ENCODE data around the gene SRSF6. TPM values are rescaled to one million over a fixed set of nuclear protein-coding genes. Genes with fewer than 3 reads are reported as not detected.
A peak's percentile ranks its signal among the peaks of the same experiment; 100 is the strongest.

The SRSF6 gene
- total and polyA plus RNA-seq, 2 of the 4 experiments (the other 2 are of a cell fraction) = 72.4 to 134 TPM

GRCh38 chr20:43448748-43449535 is 8.8 kb upstream of the SRSF6 start:
- Histone ChIP-seq H3K36me3 (ENCODE audit: control insufficient read depth, insufficient read depth, low read length) (no peaks in the 10 kb centered on the region), H4K20me1 (ENCODE audit: insufficient read depth, low read length) (no peaks in the 10 kb centered on the region), H3K56ac (ENCODE audit: extremely low read depth, insufficient read depth, low read length) (no peak overlapping the region), H3K23ac (ENCODE audit: low read depth, low read length) (no peak overlapping the region), H3K9me1 (ENCODE audit: insufficient read depth, low read length) (no peaks in the 10 kb centered on the region), H3K9ac (ENCODE audit: low read depth, low read length) (no peak overlapping the region), H2AK5ac (ENCODE audit: low read depth, low read length) (no peak overlapping the region), H3K18ac (ENCODE audit: low read depth, low read length) (no peak overlapping the region), H3K4me2 (ENCODE audit: low read depth, low read length) (no peak overlapping the region), H4K8ac (ENCODE audit: low read depth in 2 of 2, low read length in 2 of 2) (no peak overlapping the region), H2BK5ac (ENCODE audit: low read depth, low read length, poor library complexity, severe bottlenecking) (no peak overlapping the region), H3K27me3 (ENCODE audit: control insufficient read depth, insufficient read depth, low read length) (peaks cover 7% of the 10 kb centered on the region), H2BK120ac (ENCODE audit: low read depth, low read length) (no peak overlapping the region), H2AFZ (replicated peaks; ENCODE audit: low read length, poor library complexity) (no peak overlapping the region), H3K4me3 (ENCODE audit: insufficient read depth, low read depth, low read length) (no peak overlapping the region), H2BK20ac (ENCODE audit: low read depth, low read length) (no peak overlapping the region), H3K14ac (replicated peaks; ENCODE audit: low read depth, low read length) (no peak overlapping the region), H4K5ac (ENCODE audit: low read depth, low read length) (no peak overlapping the region), H2AK9ac (replicated peaks; ENCODE audit: low read depth, low read length, poor library complexity) (no peak overlapping the region), H3K9me3 (ENCODE audit: control insufficient read depth, insufficient read depth, low read length) (no peaks in the 10 kb centered on the region), H3K79me1 (ENCODE audit: low read depth in 1 of 2, low read length in 2 of 2) (no peaks in the 10 kb centered on the region), H4K91ac (ENCODE audit: insufficient read depth, low read depth, low read length) (no peak overlapping the region), H3K4ac (ENCODE audit: low read depth, low read length) (no peak overlapping the region), H2BK15ac (ENCODE audit: low read depth, low read length) (no peak overlapping the region), H3K4me1 (ENCODE audit: control insufficient read depth, insufficient read depth, low read length) (no peaks in the 10 kb centered on the region), H3K27ac (ENCODE audit: insufficient read depth, low read length) (no peak overlapping the region)
- no TSS peak for BruUV-seq (replicated peaks)
- ATAC-seq (ENCODE audit: low read depth) (peak; percentile 87), DNase-seq (peak; percentile 33)
- TF ChIP-seq NFE2L2 (IDR thresholded peaks at IDR 0.05; ENCODE audit: low read depth, low read length) (no peak), MXI1 (IDR thresholded peaks at IDR 0.05; ENCODE audit: borderline replicate concordance, low read depth, low read length) (no peak), RAD21 (IDR thresholded peaks at IDR 0.05; ENCODE audit: low read length) (peak; percentile 80), RCOR1 (IDR thresholded peaks at IDR 0.05; ENCODE audit: insufficient replicate concordance, low read length) (no peak), CHD1 (IDR thresholded peaks at IDR 0.05; ENCODE audit: low read depth, low read length) (no peak), RFX5 (IDR thresholded peaks at IDR 0.05; ENCODE audit: low read depth, low read length) (no peak), FOS (IDR thresholded peaks at IDR 0.05; ENCODE audit: low read depth, low read length) (no peak), CEBPB (IDR thresholded peaks at IDR 0.05; ENCODE audit: low read depth, low read length) (no peak), MAFK (IDR thresholded peaks at IDR 0.05; ENCODE audit: low read depth, low read length) (0 out of 2 replicates have a peak, but pooled peaks have one; percentile 4), BHLHE40 (IDR thresholded peaks at IDR 0.05; ENCODE audit: low read depth, low read length) (no peak), USF2 (IDR thresholded peaks at IDR 0.05; ENCODE audit: low read depth, low read length) (no peak), SMC3 (IDR thresholded peaks at IDR 0.05; ENCODE audit: low read depth, low read length) (peak; percentile 63)
- TF ChIP-seq, protein P1, sequence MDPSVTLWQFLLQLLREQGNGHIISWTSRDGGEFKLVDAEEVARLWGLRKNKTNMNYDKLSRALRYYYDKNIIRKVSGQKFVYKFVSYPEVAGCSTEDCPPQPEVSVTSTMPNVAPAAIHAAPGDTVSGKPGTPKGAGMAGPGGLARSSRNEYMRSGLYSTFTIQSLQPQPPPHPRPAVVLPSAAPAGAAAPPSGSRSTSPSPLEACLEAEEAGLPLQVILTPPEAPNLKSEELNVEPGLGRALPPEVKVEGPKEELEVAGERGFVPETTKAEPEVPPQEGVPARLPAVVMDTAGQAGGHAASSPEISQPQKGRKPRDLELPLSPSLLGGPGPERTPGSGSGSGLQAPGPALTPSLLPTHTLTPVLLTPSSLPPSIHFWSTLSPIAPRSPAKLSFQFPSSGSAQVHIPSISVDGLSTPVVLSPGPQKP (IDR thresholded peaks at IDR 0.05; ENCODE audit: borderline replicate concordance, low read depth, low read length) = no peak
- TF ChIP-seq, protein P2, sequence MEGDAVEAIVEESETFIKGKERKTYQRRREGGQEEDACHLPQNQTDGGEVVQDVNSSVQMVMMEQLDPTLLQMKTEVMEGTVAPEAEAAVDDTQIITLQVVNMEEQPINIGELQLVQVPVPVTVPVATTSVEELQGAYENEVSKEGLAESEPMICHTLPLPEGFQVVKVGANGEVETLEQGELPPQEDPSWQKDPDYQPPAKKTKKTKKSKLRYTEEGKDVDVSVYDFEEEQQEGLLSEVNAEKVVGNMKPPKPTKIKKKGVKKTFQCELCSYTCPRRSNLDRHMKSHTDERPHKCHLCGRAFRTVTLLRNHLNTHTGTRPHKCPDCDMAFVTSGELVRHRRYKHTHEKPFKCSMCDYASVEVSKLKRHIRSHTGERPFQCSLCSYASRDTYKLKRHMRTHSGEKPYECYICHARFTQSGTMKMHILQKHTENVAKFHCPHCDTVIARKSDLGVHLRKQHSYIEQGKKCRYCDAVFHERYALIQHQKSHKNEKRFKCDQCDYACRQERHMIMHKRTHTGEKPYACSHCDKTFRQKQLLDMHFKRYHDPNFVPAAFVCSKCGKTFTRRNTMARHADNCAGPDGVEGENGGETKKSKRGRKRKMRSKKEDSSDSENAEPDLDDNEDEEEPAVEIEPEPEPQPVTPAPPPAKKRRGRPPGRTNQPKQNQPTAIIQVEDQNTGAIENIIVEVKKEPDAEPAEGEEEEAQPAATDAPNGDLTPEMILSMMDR (conservative IDR thresholded peaks at IDR 0.05; ENCODE audit: low read depth, low read length) = peak; percentile 68
- ChIA-PET CTCF (interaction anchor here (0.6 to 1.0 kb wide), 3 partner anchors 13 to 645 kb away, joined by 3 to 4 read pairs (median 4); no protein-coding TSS in a partner anchor), POLR2A (ENCODE audit: unreplicated experiment) (interaction anchor here (1.0 kb wide), 1 partner anchor 8 kb away, joined by 3 read pairs; no protein-coding TSS in a partner anchor)
- in situ Hi-C loops (cut with MboI; ENCODE audit: low sequenced_read_pairs) = no loop called here
- intact Hi-C loops (cut with micrococcal nuclease) = loop anchor here (1.0 to 5.0 kb wide), 2 partner anchors 243 to 643 kb away; no protein-coding TSS in a partner anchor
- dilution Hi-C loops (cut with HindIII; ENCODE audit: low sequenced_read_pairs, unreplicated experiment) = no loop called here
- 0% methylated on average over 1 of the region's 9 CpGs; no CpG with 5 or more reads in 1 of the 2 experiments for WGBS, 2 experiments (ENCODE audit: extremely low coverage in 2 of 2, insufficient read length in 1 of 2)
